IMR-90 (cell line): Measurements from ENCODE around the gene MRPS25. TPM values are rescaled to one million over a fixed set of nuclear protein-coding genes. Genes with fewer than 3 reads are reported as not detected.

Experiments used
- ATAC-seq: fragments of 200-7000 bp; cut with Tn5 transposase; 2 replicates; pipeline ENCODE4 v1.9.1; 2020; ENCODE audit warnings: low read depth, mild to moderate bottlenecking, moderate library complexity
- BruUV-seq: library from RNA; stranded (reverse); fragments of 400-500 nt; replicated peaks from 2 replicates; lab custom pipeline; 2021; lab: Mats Ljungman, UMichigan
- CTCF ChIA-PET: fragments of 300-600 bp; formaldehyde crosslinking; extraction: SDS; loops from one replicate; lab custom pipeline; 2021; ENCODE audit warnings: antibody characterized with exemption; lab: Yijun Ruan, JAX
- POLR2A ChIA-PET: fragments of 300-600 bp; sonication (Branson Sonifier 250); formaldehyde crosslinking; loops from one replicate; lab custom pipeline; 2022; ENCODE audit warnings: antibody characterized with exemption; ENCODE audit not compliant: unreplicated experiment; lab: Charles Lee
- DNase-seq: peaks from one replicate; pipeline ENCODE4 v3.0.0; 2013
- H2AFZ ChIP-seq: replicated peaks from 2 replicates; pipeline ENCODE3; 2013; ENCODE audit warnings: low read length, mild to moderate bottlenecking; ENCODE audit not compliant: poor library complexity
- H2AK5ac ChIP-seq: 2 replicates; pipeline ENCODE4 v1.6.1; 2013; ENCODE audit warnings: low read depth, low read length, inconsistent platforms
- H2AK9ac ChIP-seq: replicated peaks from 2 replicates; pipeline ENCODE3; 2013; ENCODE audit warnings: mild to moderate bottlenecking, low read depth, low read length, moderate library complexity; ENCODE audit not compliant: poor library complexity
- H2BK120ac ChIP-seq: 2 replicates; pipeline ENCODE4 v1.6.1; 2013; ENCODE audit warnings: low read depth, low read length, inconsistent platforms
- H2BK15ac ChIP-seq: 3 replicates; pipeline ENCODE4 v1.6.1; 2013; ENCODE audit warnings: low read depth, low read length, inconsistent platforms
- H2BK20ac ChIP-seq: 2 replicates; pipeline ENCODE4 v1.6.1; 2013; ENCODE audit warnings: low read depth, mild to moderate bottlenecking, inconsistent platforms, low read length, moderate library complexity
- H2BK5ac ChIP-seq: 2 replicates; pipeline ENCODE4 v1.6.1; 2013; ENCODE audit warnings: mild to moderate bottlenecking, low read depth, low read length, inconsistent platforms; ENCODE audit not compliant: poor library complexity, severe bottlenecking
- H3K14ac ChIP-seq: replicated peaks from 2 replicates; pipeline ENCODE4 v1.6.1; 2013; ENCODE audit warnings: low read depth, low read length, inconsistent platforms
- H3K18ac ChIP-seq: 2 replicates; pipeline ENCODE4 v1.6.1; 2013; ENCODE audit warnings: low read depth, low read length, control low read depth
- H3K23ac ChIP-seq: 2 replicates; pipeline ENCODE4 v1.6.1; 2013; ENCODE audit warnings: low read depth, low read length, inconsistent platforms
- H3K27ac ChIP-seq: 2 replicates; pipeline ENCODE4 v1.5.1; 2013; ENCODE audit warnings: mild to moderate bottlenecking, control low read depth, low read length; ENCODE audit not compliant: insufficient read depth
- H3K27me3 ChIP-seq: 2 replicates; pipeline ENCODE4 v1.6.1; 2013; ENCODE audit warnings: low read length; ENCODE audit not compliant: control insufficient read depth, insufficient read depth
- H3K36me3 ChIP-seq: 2 replicates; pipeline ENCODE4 v1.6.1; 2013; ENCODE audit warnings: low read length, mixed read lengths; ENCODE audit not compliant: control insufficient read depth, insufficient read depth
- H3K4ac ChIP-seq: 2 replicates; pipeline ENCODE4 v1.6.1; 2013; ENCODE audit warnings: low read depth, low read length, inconsistent platforms
- H3K4me1 ChIP-seq: 2 replicates; pipeline ENCODE4 v1.6.1; 2013; ENCODE audit warnings: low read length, mixed read lengths; ENCODE audit not compliant: control insufficient read depth, insufficient read depth
- H3K4me2 ChIP-seq: 2 replicates; pipeline ENCODE4 v1.6.1; 2013; ENCODE audit warnings: low read depth, mild to moderate bottlenecking, control low read depth, low read length, moderate library complexity
- H3K4me3 ChIP-seq: 2 replicates; pipeline ENCODE4 v1.5.1; 2013; ENCODE audit warnings: low read depth, mild to moderate bottlenecking, control low read depth, low read length, moderate library complexity; ENCODE audit not compliant: insufficient read depth
- H3K56ac ChIP-seq: 2 replicates; pipeline ENCODE4 v1.6.1; 2013; ENCODE audit warnings: low read length, inconsistent platforms; ENCODE audit not compliant: insufficient read depth; ENCODE audit errors: extremely low read depth
- H3K79me1 ChIP-seq, 2 experiments: 2 replicates each; pipeline ENCODE4 v1.6.1; 2013; ENCODE audit warnings: low read length in 2 of 2, inconsistent platforms in 1 of 2, low read depth in 1 of 2
- H3K9ac ChIP-seq: 2 replicates; pipeline ENCODE4 v1.6.1; 2013; ENCODE audit warnings: low read depth, low read length, control low read depth
- H3K9me1 ChIP-seq: 2 replicates; pipeline ENCODE4 v1.6.1; 2013; ENCODE audit warnings: low read length, inconsistent platforms; ENCODE audit not compliant: insufficient read depth
- H3K9me3 ChIP-seq: 2 replicates; pipeline ENCODE4 v1.6.1; 2013; ENCODE audit warnings: low read length; ENCODE audit not compliant: control insufficient read depth, insufficient read depth
- H4K20me1 ChIP-seq: 2 replicates; pipeline ENCODE4 v1.6.1; 2013; ENCODE audit warnings: low read length, inconsistent platforms; ENCODE audit not compliant: insufficient read depth
- H4K5ac ChIP-seq: 2 replicates; pipeline ENCODE4 v1.6.1; 2013; ENCODE audit warnings: mild to moderate bottlenecking, low read depth, low read length, control low read depth
- H4K8ac ChIP-seq, 2 experiments: 2 replicates each; pipeline ENCODE4 v1.6.1; 2013; ENCODE audit warnings: low read depth in 2 of 2, low read length in 2 of 2, control low read depth in 1 of 2, inconsistent platforms in 1 of 2
- H4K91ac ChIP-seq: 2 replicates; pipeline ENCODE4 v1.6.1; 2013; ENCODE audit warnings: low read depth, low read length, inconsistent platforms; ENCODE audit not compliant: insufficient read depth
- BHLHE40 ChIP-seq: fragments of 150-350 bp; IDR thresholded peaks from 2 replicates; pipeline ENCODE4 v1.6.1; 2016; ENCODE audit warnings: mild to moderate bottlenecking, low read depth, low read length
- POLR2A ChIP-seq: IDR thresholded peaks from 2 replicates; pipeline ENCODE4 v1.6.1; 2012; ENCODE audit warnings: mild to moderate bottlenecking, low read depth, low read length
- RCOR1 ChIP-seq: IDR thresholded peaks from 2 replicates; pipeline ENCODE4 v1.6.1; 2012; ENCODE audit warnings: mild to moderate bottlenecking, low read length, improper control_type of control experiment; ENCODE audit not compliant: insufficient replicate concordance
- SMC3 ChIP-seq: fragments of 150-350 bp; IDR thresholded peaks from 2 replicates; pipeline ENCODE4 v1.6.1; 2016; ENCODE audit warnings: low read depth, mild to moderate bottlenecking, antibody characterized with exemption, low read length, moderate library complexity
- WGBS, 2 experiments: methylation state at CpG; one replicate each; pipeline versions ENCODE4 v1.1.5 to v1.1.7; 2013; ENCODE audit warnings: missing lambda C conversion rate in 2 of 2; ENCODE audit not compliant: insufficient read length in 1 of 2; ENCODE audit errors: extremely low coverage in 2 of 2; 5-methylcytosine and 5-hydroxymethylcytosine counted together
- dilution Hi-C: fragments of 300-500 bp; cut with HindIII; formaldehyde crosslinking; loops from one replicate; pipeline ENCODE4 v1.14.3; 2018; ENCODE audit warnings: low sequenced_read_pairs; ENCODE audit not compliant: unreplicated experiment
- in situ Hi-C: fragments of 300-500 bp; cut with MboI; formaldehyde crosslinking; loops from 3 replicates; pipeline ENCODE4 v1.14.3; 2019; ENCODE audit warnings: low sequenced_read_pairs, inconsistent platforms, mixed read lengths
- intact Hi-C: fragments of 100-400 bp; cut with micrococcal nuclease; formaldehyde crosslinking; loops from 2 replicates; pipeline ENCODE4 v1.10.0; 2022
- polyA plus RNA-seq, 3 experiments: library from polyadenylated mRNA; depleted of rRNA; stranded (reverse); fragments of >200 nt; gene quantifications; 2 replicates each; pipeline ENCODE4 v1.2.3, GENCODE V29; 2012; ENCODE audit warnings: low replicate concordance in 1 of 3
- total RNA-seq: library from RNA; depleted of rRNA; stranded (reverse); fragments of >200 nt; gene quantifications from 2 replicates; pipeline ENCODE4 v1.2.3, GENCODE V29; 2012

The MRPS25 gene
- total and polyA plus RNA-seq, 2 of the 4 experiments (the other 2 are of a cell fraction) = 9.0 to 20.8 TPM

DNA sequence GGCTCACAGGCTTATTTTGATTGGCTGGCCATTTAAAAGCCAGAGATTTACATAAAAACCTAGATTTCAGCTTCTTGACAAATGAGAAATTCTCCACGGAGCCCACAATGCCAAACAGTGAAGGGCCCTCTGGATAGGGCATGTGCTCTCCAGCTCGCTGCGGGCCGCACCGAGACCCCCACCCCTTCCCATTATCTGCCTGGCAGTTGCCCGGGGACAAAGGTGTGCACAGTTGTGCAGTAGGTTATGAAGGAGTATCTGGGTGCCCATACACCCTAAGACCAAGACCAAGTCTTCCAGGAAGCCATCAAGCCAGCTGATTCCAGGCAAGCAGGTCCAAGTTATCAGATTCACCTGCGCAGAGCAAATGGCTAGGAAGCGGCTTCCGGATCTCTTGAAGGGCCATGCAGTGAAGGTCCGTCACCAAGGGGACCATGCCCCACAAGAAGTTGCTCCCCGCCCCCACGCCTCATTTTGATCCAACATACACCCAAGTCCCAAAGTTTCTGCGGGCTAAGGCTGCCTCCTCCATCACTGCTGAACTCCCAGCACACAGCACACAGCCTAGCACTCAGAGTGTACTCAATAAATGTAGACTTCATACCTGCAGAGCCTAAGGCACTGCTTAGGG lies 1.3 kb downstream of the MRPS25 start:
- Histone ChIP-seq H4K91ac (no peak overlapping the region), H3K36me3 (peaks cover 4% of the 10 kb centered on the region), H3K27me3 (no peaks in the 10 kb centered on the region), H3K23ac (peak overlapping the region; percentile 82), H2BK15ac (no peak overlapping the region), H3K18ac (no peak overlapping the region), H3K9me1 (0 out of 2 replicates have a peak, but pooled peaks cover 4% of the 10 kb centered on the region), H3K9ac (peak overlapping the region; percentile 96), H3K4me3 (peak overlapping the region; percentile 93), H3K56ac (no peak overlapping the region), H3K4me1 (peaks cover 9% of the 10 kb centered on the region), H2AK9ac (no peak overlapping the region), H2AK5ac (no peak overlapping the region), H3K79me1 (peaks cover 22 to 31% of the 10 kb centered on the region in 2 experiments), H4K8ac (peak overlapping the region; percentile 39 to 70; a peak in 2 of 4 replicates), H4K5ac (no peak overlapping the region), H3K4ac (peak overlapping the region; percentile 38; the same call in 1 of the 2 replicates), H3K9me3 (no peaks in the 10 kb centered on the region), H2BK120ac (no peak overlapping the region), H3K27ac (no peak overlapping the region; the same call in 1 of the 2 replicates), H3K14ac (peak overlapping the region; percentile 50), H2AFZ (peak overlapping the region; percentile 99), H3K4me2 (peak overlapping the region; percentile 76), H2BK20ac (no peak overlapping the region), H2BK5ac (no peak overlapping the region), H4K20me1 (peaks cover 9% of the 10 kb centered on the region)
- WGBS, 2 experiments = 90% methylated on average over 7 of the region's 13 CpGs; no CpG with 5 or more reads in 1 of the 2 experiments
- dilution Hi-C loops (no loop called here), in situ Hi-C loops (no loop called here), intact Hi-C loops (no loop called here)
- POLR2A ChIA-PET = interaction anchor here (0.6 kb wide), 1 partner anchor 27 kb away, joined by 3 read pairs; no protein-coding TSS in a partner anchor
- DNase-seq = no peak
- CTCF ChIA-PET = interaction anchor here (0.6 kb wide), 1 partner anchor 45 kb away, joined by 3 read pairs; no protein-coding TSS in a partner anchor
- TF ChIP-seq POLR2A (0 out of 2 replicates have a peak, but pooled peaks have one; percentile 9), SMC3 (no peak), RCOR1 (no peak), BHLHE40 (no peak)
- no TSS peak for BruUV-seq
- ATAC-seq = no peak
